Neural progenitor cell (in vitro differentiated cells): ENCODE data around the gene C5AR2. TPM values are rescaled to one million over a fixed set of nuclear protein-coding genes. Genes with fewer than 3 reads are reported as not detected.
A peak's percentile ranks its signal among the peaks of the same experiment; 100 is the strongest.

Experiments used
- DNase-seq: peaks from one replicate; pipeline ENCODE4 v3.0.0-alpha.2; 2016; ENCODE audit warnings: low spot score
- H2AFZ ChIP-seq: fragments of 200-600 bp; sonication (generic); replicated peaks from 2 replicates; pipeline ENCODE4 v1.6.1; 2016; ENCODE audit warnings: antibody characterized with exemption
- H3F3A ChIP-seq: fragments of 200-600 bp; sonication (generic); 2 replicates; pipeline ENCODE4 v1.6.1; 2016; ENCODE audit warnings: antibody characterized with exemption, low read depth
- H3K27ac ChIP-seq: fragments of 200-600 bp; sonication (generic); 2 replicates; pipeline ENCODE4 v1.5.1; 2016; ENCODE audit warnings: mild to moderate bottlenecking
- H3K27me3 ChIP-seq: fragments of 200-600 bp; sonication (generic); 2 replicates; pipeline ENCODE4 v1.6.1; 2016; ENCODE audit warnings: mild to moderate bottlenecking, moderate library complexity
- H3K36me3 ChIP-seq: fragments of 200-600 bp; sonication (generic); 2 replicates; pipeline ENCODE4 v1.5.1; 2016
- H3K4me1 ChIP-seq: fragments of 200-600 bp; sonication (generic); 2 replicates; pipeline ENCODE4 v1.6.1; 2016; ENCODE audit warnings: mixed run types
- H3K4me2 ChIP-seq: fragments of 200-600 bp; sonication (generic); 2 replicates; pipeline ENCODE4 v1.6.1; 2016
- H3K4me3 ChIP-seq: fragments of 200-600 bp; sonication (generic); 2 replicates; pipeline ENCODE4 v1.5.1; 2016
- H3K79me2 ChIP-seq: fragments of 200-600 bp; sonication (generic); 2 replicates; pipeline ENCODE4 v1.6.1; 2016; ENCODE audit warnings: low read depth
- H3K9ac ChIP-seq: fragments of 200-600 bp; sonication (generic); 2 replicates; pipeline ENCODE4 v1.6.1; 2016
- H3K9me3 ChIP-seq: fragments of 200-600 bp; sonication (generic); 2 replicates; pipeline ENCODE4 v1.5.1; 2016; ENCODE audit warnings: low read depth
- H4K20me1 ChIP-seq: fragments of 200-600 bp; sonication (generic); 2 replicates; pipeline ENCODE4 v1.6.1; 2016; ENCODE audit warnings: low read depth
- H3K27ac Mint-ChIP-seq: 3 replicates; pipeline ENCODE4 v1.8.0; 2021; ENCODE audit warnings: mixed read lengths
- H3K27me3 Mint-ChIP-seq: 2 replicates; pipeline ENCODE4 v1.8.0; 2022; ENCODE audit warnings: low read depth, mild to moderate bottlenecking, inconsistent platforms, moderate library complexity, mixed read lengths; ENCODE audit not compliant: insufficient read depth
- H3K36me3 Mint-ChIP-seq: 3 replicates; pipeline ENCODE4 v1.8.0; 2021; ENCODE audit warnings: mixed read lengths
- H3K4me1 Mint-ChIP-seq: 3 replicates; pipeline ENCODE4 v1.8.0; 2021; ENCODE audit warnings: mixed read lengths
- H3K4me3 Mint-ChIP-seq: 3 replicates; pipeline ENCODE4 v1.8.0; 2021; ENCODE audit warnings: mild to moderate bottlenecking, moderate library complexity, mixed read lengths
- H3K9me3 Mint-ChIP-seq: 3 replicates; pipeline ENCODE4 v1.8.0; 2020; ENCODE audit warnings: mixed read lengths
- EZH2 ChIP-seq: fragments of 200-600 bp; sonication (generic); IDR thresholded peaks from 2 replicates; pipeline ENCODE4 v1.6.1; 2017; ENCODE audit warnings: antibody characterized with exemption, mild to moderate bottlenecking, moderate library complexity
- EZH2phosphoT487 ChIP-seq: fragments of 200-600 bp; sonication (generic); IDR thresholded peaks from 2 replicates; pipeline ENCODE4 v1.6.1; 2017; ENCODE audit warnings: antibody characterized with exemption
- total RNA-seq: library from RNA; depleted of rRNA; stranded (reverse); fragments of >200 nt; gene quantifications from 2 replicates; pipeline ENCODE4 v1.2.3, GENCODE V29; 2015; ENCODE audit warnings: low replicate concordance
- TF ChIP-seq, protein P1 (sequence below): fragments of 200-600 bp; sonication (generic); IDR thresholded peaks from 2 replicates; pipeline ENCODE4 v1.5.1; 2017; ENCODE audit warnings: antibody characterized with exemption, mild to moderate bottlenecking

The C5AR2 gene
- total RNA-seq, 1 donor from 2014 or later, result not detected

DNA sequence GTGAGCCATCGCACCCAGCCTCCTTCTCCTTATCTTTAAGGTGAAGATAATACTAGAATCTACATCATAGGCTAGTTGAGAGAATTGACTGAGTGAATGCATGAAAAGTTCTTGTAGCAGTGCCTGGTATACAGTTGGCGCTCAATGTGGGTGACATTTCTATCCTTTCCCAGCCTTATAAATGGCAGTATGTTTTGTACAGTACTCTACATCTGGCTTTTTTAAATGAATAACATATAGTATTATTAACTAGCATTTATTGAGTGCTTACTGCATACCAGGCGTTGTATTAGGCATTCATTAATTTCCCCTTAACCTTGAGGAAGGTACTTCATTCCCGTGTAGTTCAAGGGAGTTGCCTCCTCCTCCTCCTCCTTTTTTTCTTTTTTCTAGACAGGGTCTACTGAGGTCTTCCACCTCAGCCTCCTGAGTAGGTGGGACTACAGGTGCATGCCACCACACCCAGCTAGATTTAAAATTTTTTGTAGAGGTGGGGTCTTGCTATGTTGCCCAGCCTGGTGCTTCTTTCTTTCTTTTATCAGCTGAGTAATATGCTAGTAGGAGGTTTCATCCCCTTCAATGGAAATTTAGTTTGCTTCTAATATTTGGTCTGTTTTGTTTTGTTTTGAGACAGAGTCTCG, 19.5 kb upstream of the C5AR2 start:
- Histone ChIP-seq H3F3A (no peaks in the 10 kb centered on the region), H3K4me2 (no peak overlapping the region), H3K36me3 (no peaks in the 10 kb centered on the region), H3K27me3 (no peaks in the 10 kb centered on the region), H3K9ac (no peak overlapping the region), H4K20me1 (no peaks in the 10 kb centered on the region), H2AFZ (no peak overlapping the region), H3K4me3 (no peak overlapping the region), H3K4me1 (no peaks in the 10 kb centered on the region), H3K27ac (no peak overlapping the region), H3K9me3 (no peaks in the 10 kb centered on the region), H3K79me2 (no peaks in the 10 kb centered on the region)
- Mint-ChIP-seq H3K4me3 (peak overlapping the region; percentile 41), H3K36me3 (no peaks in the 10 kb centered on the region), H3K27ac (no peak overlapping the region), H3K27me3 (peaks cover 4% of the 10 kb centered on the region), H3K9me3 (no peaks in the 10 kb centered on the region), H3K4me1 (no peaks in the 10 kb centered on the region)
- TF ChIP-seq EZH2phosphoT487 (no peak), EZH2 (no peak)
- TF ChIP-seq, protein P1, sequence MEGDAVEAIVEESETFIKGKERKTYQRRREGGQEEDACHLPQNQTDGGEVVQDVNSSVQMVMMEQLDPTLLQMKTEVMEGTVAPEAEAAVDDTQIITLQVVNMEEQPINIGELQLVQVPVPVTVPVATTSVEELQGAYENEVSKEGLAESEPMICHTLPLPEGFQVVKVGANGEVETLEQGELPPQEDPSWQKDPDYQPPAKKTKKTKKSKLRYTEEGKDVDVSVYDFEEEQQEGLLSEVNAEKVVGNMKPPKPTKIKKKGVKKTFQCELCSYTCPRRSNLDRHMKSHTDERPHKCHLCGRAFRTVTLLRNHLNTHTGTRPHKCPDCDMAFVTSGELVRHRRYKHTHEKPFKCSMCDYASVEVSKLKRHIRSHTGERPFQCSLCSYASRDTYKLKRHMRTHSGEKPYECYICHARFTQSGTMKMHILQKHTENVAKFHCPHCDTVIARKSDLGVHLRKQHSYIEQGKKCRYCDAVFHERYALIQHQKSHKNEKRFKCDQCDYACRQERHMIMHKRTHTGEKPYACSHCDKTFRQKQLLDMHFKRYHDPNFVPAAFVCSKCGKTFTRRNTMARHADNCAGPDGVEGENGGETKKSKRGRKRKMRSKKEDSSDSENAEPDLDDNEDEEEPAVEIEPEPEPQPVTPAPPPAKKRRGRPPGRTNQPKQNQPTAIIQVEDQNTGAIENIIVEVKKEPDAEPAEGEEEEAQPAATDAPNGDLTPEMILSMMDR, result no peak
- DNase-seq, result no peak

GRCh38 chr19:47313754-47314295, 18.1 kb upstream of the C5AR2 start:
- Histone ChIP-seq H3K79me2 (no peaks in the 10 kb centered on the region), H3K9ac (no peak overlapping the region), H2AFZ (no peak overlapping the region), H3K4me2 (no peak overlapping the region), H3F3A (no peaks in the 10 kb centered on the region), H3K27me3 (no peaks in the 10 kb centered on the region), H3K36me3 (no peaks in the 10 kb centered on the region), H3K9me3 (no peaks in the 10 kb centered on the region), H3K27ac (no peak overlapping the region), H3K4me1 (no peaks in the 10 kb centered on the region), H3K4me3 (no peak overlapping the region), H4K20me1 (no peaks in the 10 kb centered on the region)
- H3K4me3 Mint-ChIP-seq, result no peak overlapping the region
- H3K27ac Mint-ChIP-seq, result no peak overlapping the region
- H3K9me3 Mint-ChIP-seq, result no peaks in the 10 kb centered on the region
- no peak for DNase-seq
- H3K4me1 Mint-ChIP-seq, result no peaks in the 10 kb centered on the region
- TF ChIP-seq, protein P1, result no peak
- no peak for TF ChIP-seq EZH2
- no peak for TF ChIP-seq EZH2phosphoT487
- H3K27me3 Mint-ChIP-seq, result peaks cover 4% of the 10 kb centered on the region
- H3K36me3 Mint-ChIP-seq, result no peaks in the 10 kb centered on the region

- H3K9me3 ChIP-seq, result no peaks in the 10 kb centered on the region
- TF ChIP-seq EZH2phosphoT487 (no peak), EZH2 (no peak)
- TF ChIP-seq, protein P1, result no peak
- H4K20me1 ChIP-seq, result no peaks in the 10 kb centered on the region
- H3K4me1 ChIP-seq, result no peaks in the 10 kb centered on the region
- H3K9ac ChIP-seq, result no peak overlapping the region
- H3K4me2 ChIP-seq, result no peak overlapping the region
- no peaks in the 10 kb centered on the region for H3K4me1 Mint-ChIP-seq
- no peaks in the 10 kb centered on the region for H3K9me3 Mint-ChIP-seq
- H3K4me3 Mint-ChIP-seq, result no peak overlapping the region
- no peaks in the 10 kb centered on the region for H3K36me3 Mint-ChIP-seq
- H3K4me3 ChIP-seq, result no peak overlapping the region
- H2AFZ ChIP-seq, result no peak overlapping the region
- no peaks in the 10 kb centered on the region for H3K36me3 ChIP-seq
- DNase-seq, result no peak
- no peaks in the 10 kb centered on the region for H3F3A ChIP-seq
- peaks cover 7% of the 10 kb centered on the region for H3K27me3 Mint-ChIP-seq
- no peaks in the 10 kb centered on the region for H3K27me3 ChIP-seq
- no peak overlapping the region for H3K27ac Mint-ChIP-seq
- no peaks in the 10 kb centered on the region for H3K79me2 ChIP-seq
- no peak overlapping the region for H3K27ac ChIP-seq
These were observed 16.7 kb upstream of the C5AR2 start for GRCh38 chr19:47315125-47315821.
